Activated naive CD4-positive, alpha-beta T cell treated with anti-CD3 and anti-CD28 coated beads, Interleukin-2, amount 50 U/mL, for 72 hours (primary cell): ENCODE results near the gene PROZ. TPM values are rescaled to one million over a fixed set of nuclear protein-coding genes. Genes with fewer than 3 reads are reported as not detected.
A peak's percentile ranks its signal among the peaks of the same experiment; 100 is the strongest.
"Not testable (repeated sequence)": the region's sequence is repeated elsewhere in the genome, so short reads cannot be mapped to it uniquely, and the experiment has no call there.

Source experiments
- ATAC-seq, 2 donors: fragments of 150-1000 bp; cut with Tn5 transposase; 2 replicates each; pipeline ENCODE4 v1.10.0; 2021; ENCODE audit warnings: mild to moderate bottlenecking in 2 of 2, moderate library complexity in 2 of 2
- DNase-seq, 2 donors: peaks; one replicate each; pipeline ENCODE4 v3.0.0; 2021 to 2022; ENCODE audit warnings: low spot score in 2 of 2
- H3K27ac Mint-ChIP-seq, 2 donors: one replicate each; pipeline ENCODE4 v1.8.0; 2022; ENCODE audit warnings: mild to moderate bottlenecking in 2 of 2, mixed read lengths in 2 of 2
- H3K36me3 Mint-ChIP-seq, 2 donors: one replicate each; pipeline ENCODE4 v1.8.0; 2022; ENCODE audit warnings: mixed read lengths in 2 of 2
- H3K9me3 Mint-ChIP-seq, 2 donors: one replicate each; pipeline ENCODE4 v1.8.0; 2022; ENCODE audit warnings: mixed read lengths in 2 of 2
- total RNA-seq, 2 donors: library from RNA; stranded (reverse); gene quantifications; one replicate each; pipeline ENCODE4 v1.2.3, GENCODE V29; 2022

The PROZ gene
- under 1 TPM in 1 of 2 donors, not detected in 1; 0.25 TPM for total RNA-seq

GRCh38 chr13:113157929-113158747 is at the start of gene PROZ:
Gene PROZ (plus strand): TSS chr13:113158648. CDS start chr13:113158661, 13 bp downstream.
- ATAC-seq = no peak

GRCh38 chr13:113109151-113110047 is 49.0 kb upstream of the PROZ start:
- Mint-ChIP-seq H3K36me3 (no peaks in the 10 kb centered on the region), H3K27ac (peak overlapping the region in 1 of 2 donors; percentile 81), H3K9me3 (no peaks in the 10 kb centered on the region)
- peak in 1 of 2 donors; percentile 53 for DNase-seq
- ATAC-seq = peak; percentile 27 to 35

More at GRCh38 chr13:113157929-113158747, at the start of gene PROZ:
- H3K36me3 Mint-ChIP-seq = peaks cover 11 to 14% of the 10 kb centered on the region in 2 donors
- H3K27ac Mint-ChIP-seq = no peak within 1 kb of the TSS
- H3K9me3 Mint-ChIP-seq = peaks cover 6 to 13% of the 10 kb centered on the region in 2 donors
- DNase-seq = no peak

GRCh38 chr13:113110048-113110851 is 48.2 kb upstream of the PROZ start:
- ATAC-seq (peak; percentile 30 to 36), DNase-seq (peak in 1 of 2 donors; percentile 52)
- Mint-ChIP-seq H3K36me3 (no peaks in the 10 kb centered on the region), H3K9me3 (no peaks in the 10 kb centered on the region), H3K27ac (no peak overlapping the region)

GRCh38 chr13:113110852-113111315 is 47.6 kb upstream of the PROZ start:
- peak in 1 of 2 donors; percentile 30 for ATAC-seq

GRCh38 chr13:113111821-113112220 is 46.6 kb upstream of the PROZ start:
- not testable (repeated sequence) for H3K36me3 Mint-ChIP-seq, H3K9me3 Mint-ChIP-seq, ATAC-seq, H3K27ac Mint-ChIP-seq
- peak in 1 of 2 donors; percentile 20 for DNase-seq

More at GRCh38 chr13:113110852-113111315, 47.6 kb upstream of the PROZ start:
- Mint-ChIP-seq H3K27ac (no peak overlapping the region), H3K9me3 (no peaks in the 10 kb centered on the region), H3K36me3 (no peaks in the 10 kb centered on the region)
- peak in 1 of 2 donors; percentile 21 for DNase-seq

GRCh38 chr13:113112475-113112874 is 46.0 kb upstream of the PROZ start:
- not testable (repeated sequence) for H3K36me3 Mint-ChIP-seq, ATAC-seq, H3K9me3 Mint-ChIP-seq, H3K27ac Mint-ChIP-seq
- peak in 1 of 2 donors; percentile 51 for DNase-seq

- Mint-ChIP-seq H3K9me3 (no peaks in the 10 kb centered on the region), H3K27ac (no peak overlapping the region), H3K36me3 (no peaks in the 10 kb centered on the region)
- DNase-seq = peak in 1 of 2 donors; percentile 49
- no peak for ATAC-seq
Observed at GRCh38 chr13:113112893-113113845, 45.3 kb upstream of the PROZ start.

- Mint-ChIP-seq H3K36me3 (no peaks in the 10 kb centered on the region), H3K27ac (no peak overlapping the region), H3K9me3 (no peaks in the 10 kb centered on the region)
- ATAC-seq (no peak), DNase-seq (peak in 1 of 2 donors; percentile 50)
Observed at GRCh38 chr13:113113846-113114271, 44.6 kb upstream of the PROZ start.

GRCh38 chr13:113114511-113115362 is 43.7 kb upstream of the PROZ start:
- DNase-seq = peak in 1 of 2 donors; percentile 49
- ATAC-seq = no peak
- Mint-ChIP-seq H3K36me3 (no peaks in the 10 kb centered on the region), H3K9me3 (no peaks in the 10 kb centered on the region), H3K27ac (no peak overlapping the region)

DNA sequence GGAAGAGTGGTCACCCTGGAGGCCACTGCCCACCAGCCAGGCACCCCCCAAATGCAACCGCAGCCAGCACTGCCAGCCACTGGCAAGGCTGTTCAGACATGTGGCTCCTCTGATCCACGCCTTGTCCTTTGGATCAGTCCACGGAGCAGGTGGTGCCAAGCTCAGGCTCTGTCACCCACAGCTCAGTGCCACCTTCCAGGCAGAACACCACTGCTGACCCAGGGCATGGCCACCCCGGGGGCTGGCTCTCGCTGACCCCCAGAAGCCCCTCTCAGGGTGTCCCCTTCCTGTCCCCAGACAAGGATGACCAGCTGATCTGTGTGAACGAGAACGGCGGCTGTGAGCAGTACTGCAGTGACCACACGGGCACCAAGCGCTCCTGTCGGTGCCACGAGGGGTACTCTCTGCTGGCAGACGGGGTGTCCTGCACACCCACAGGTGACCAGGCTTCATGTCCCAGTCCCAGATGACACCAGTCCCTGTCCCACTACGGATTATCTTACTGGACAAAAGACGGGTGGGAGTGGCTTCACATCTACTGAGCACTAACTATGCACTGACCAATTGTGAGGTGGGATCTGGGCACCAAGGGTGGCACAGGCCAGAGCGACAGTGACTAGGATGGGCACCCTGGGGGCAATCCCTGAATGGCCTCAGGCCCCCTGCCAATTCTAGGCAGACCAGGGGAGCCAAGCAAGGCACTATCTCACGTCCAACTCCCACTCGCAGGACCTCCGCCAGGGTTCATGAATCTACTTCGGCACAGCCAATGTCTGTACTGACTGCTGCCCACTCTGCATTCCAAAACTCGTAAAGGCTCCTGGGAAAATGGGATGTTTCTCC is 42.9 kb upstream of the PROZ start:
- no peaks in the 10 kb centered on the region for H3K36me3 Mint-ChIP-seq
- no peak for ATAC-seq
- no peak overlapping the region for H3K27ac Mint-ChIP-seq
- DNase-seq = peak in 1 of 2 donors; percentile 28
- H3K9me3 Mint-ChIP-seq = no peaks in the 10 kb centered on the region

DNA sequence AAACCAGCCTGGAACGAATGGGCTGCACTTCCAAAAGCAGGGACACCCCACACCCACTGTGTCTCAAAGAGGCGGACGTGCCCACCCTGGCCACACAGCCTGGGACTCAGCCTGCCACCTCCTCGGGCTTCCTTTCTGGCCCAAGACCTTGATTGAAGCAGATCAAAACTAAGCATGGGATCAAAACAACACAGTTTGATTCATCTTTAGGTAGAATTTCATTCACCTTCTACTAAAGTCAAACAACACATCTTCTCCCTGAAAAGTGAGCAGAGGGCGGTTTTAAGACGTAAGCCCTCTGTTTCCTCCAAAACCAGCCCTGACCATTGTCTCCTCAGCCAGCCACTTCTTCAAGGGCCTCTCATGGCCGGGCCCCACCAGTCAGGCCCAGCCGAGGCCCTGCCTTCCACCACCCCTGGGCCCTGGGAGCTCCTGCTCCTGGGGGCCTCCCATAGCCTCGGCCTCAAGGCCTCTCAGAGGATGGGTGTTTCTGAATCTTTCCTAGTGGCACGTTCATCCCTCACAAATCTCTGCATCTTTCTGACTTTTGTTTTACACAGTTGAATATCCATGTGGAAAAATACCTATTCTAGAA is 42.1 kb upstream of the PROZ start:
- no peak for ATAC-seq
- no peaks in the 10 kb centered on the region for H3K36me3 Mint-ChIP-seq
- no peak for DNase-seq
- no peaks in the 10 kb centered on the region for H3K9me3 Mint-ChIP-seq
- H3K27ac Mint-ChIP-seq = no peak overlapping the region

DNA sequence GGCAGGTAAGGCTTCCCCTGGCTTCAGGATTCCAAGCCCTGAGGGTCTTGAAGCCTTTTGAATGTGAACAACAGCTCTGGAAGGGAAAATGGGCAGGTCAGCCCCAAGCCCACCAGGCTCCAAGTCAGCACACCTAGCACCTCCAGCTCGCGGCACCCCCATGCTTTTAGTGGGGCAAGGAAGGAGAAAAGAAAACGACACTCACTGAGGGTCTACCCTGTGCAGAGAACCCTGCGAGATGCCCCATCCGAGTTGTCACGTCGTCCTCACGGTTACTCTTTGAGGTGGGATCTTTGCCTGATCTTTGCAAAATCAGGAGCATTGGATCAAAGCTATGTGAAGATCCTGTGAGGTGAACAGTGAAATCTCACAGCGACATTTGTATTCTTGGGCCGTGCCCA is 41.6 kb upstream of the PROZ start:
- DNase-seq (no peak), ATAC-seq (no peak)
- Mint-ChIP-seq H3K9me3 (no peaks in the 10 kb centered on the region), H3K36me3 (no peaks in the 10 kb centered on the region), H3K27ac (no peak overlapping the region)

DNA sequence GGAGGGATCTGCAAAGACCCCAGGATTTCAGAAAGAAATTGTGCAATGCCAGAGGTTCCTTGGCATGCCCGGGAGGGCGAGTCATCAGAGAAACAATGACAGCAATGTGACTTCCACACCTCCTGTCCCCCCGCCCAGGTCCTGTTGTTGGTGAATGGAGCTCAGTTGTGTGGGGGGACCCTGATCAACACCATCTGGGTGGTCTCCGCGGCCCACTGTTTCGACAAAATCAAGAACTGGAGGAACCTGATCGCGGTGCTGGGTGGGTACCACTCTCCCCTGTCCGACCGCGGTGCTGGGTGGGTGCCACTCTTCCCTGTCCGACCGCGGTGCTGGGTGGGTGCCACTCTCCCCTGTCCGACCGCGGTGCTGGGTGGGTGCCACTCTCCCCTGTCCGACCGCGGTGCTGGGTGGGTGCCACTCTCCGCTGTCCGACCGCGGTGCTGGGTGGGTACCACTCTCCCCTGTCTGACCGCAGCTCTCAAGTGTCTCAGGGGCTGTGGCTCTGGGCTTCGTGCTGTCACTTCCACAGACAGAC is 41.0 kb upstream of the PROZ start:
- ATAC-seq = no peak
- H3K9me3 Mint-ChIP-seq = no peaks in the 10 kb centered on the region

More for the DNA sequence above, 41.0 kb upstream of the PROZ start:
- no peaks in the 10 kb centered on the region for H3K36me3 Mint-ChIP-seq
- H3K27ac Mint-ChIP-seq = no peak overlapping the region
- DNase-seq = peak in 1 of 2 donors; percentile 47
